ENCODE data around the gene MPPED2.

Gene MPPED2

GRCh38 chr11:30509364-30509763 is 76.8 kb downstream of the MPPED2 start:
- no peaks in the 10 kb centered on the region for H3K9me3 ChIP-seq
- H3K27me3 ChIP-seq = no peaks in the 10 kb centered on the region
- no peak overlapping the region for H3K4me3 ChIP-seq
- H3K4me1 ChIP-seq = no peaks in the 10 kb centered on the region
- H3K27ac ChIP-seq = no peak overlapping the region
- no peaks in the 10 kb centered on the region for H3K36me3 ChIP-seq
- intact Hi-C loops (cut with DNase I; ENCODE audit: low total_unique reads) = no loop called here
- no peak for DNase-seq
- no peak for TF ChIP-seq CTCF (IDR thresholded peaks at IDR 0.05)

GRCh38 chr11:30508594-30508993 is 77.6 kb downstream of the MPPED2 start:
- intact Hi-C loops (cut with DNase I; ENCODE audit: low total_unique reads) = no loop called here
- TF ChIP-seq CTCF (IDR thresholded peaks at IDR 0.05) = no peak
- Histone ChIP-seq H3K9me3 (no peaks in the 10 kb centered on the region), H3K27ac (no peak overlapping the region), H3K36me3 (no peaks in the 10 kb centered on the region), H3K4me3 (no peak overlapping the region), H3K27me3 (no peaks in the 10 kb centered on the region), H3K4me1 (no peaks in the 10 kb centered on the region)
- DNase-seq = no peak

GRCh38 chr11:30505603-30506002 is 80.5 kb downstream of the MPPED2 start:
- no peak overlapping the region for H3K27ac ChIP-seq
- H3K9me3 ChIP-seq = no peaks in the 10 kb centered on the region
- H3K27me3 ChIP-seq = no peaks in the 10 kb centered on the region
- H3K36me3 ChIP-seq = no peaks in the 10 kb centered on the region
- no peaks in the 10 kb centered on the region for H3K4me1 ChIP-seq
- no peak overlapping the region for H3K4me3 ChIP-seq
- TF ChIP-seq CTCF (IDR thresholded peaks at IDR 0.05) = no peak
- intact Hi-C loops (cut with DNase I; ENCODE audit: low total_unique reads) = no loop called here
- DNase-seq = no peak

GRCh38 chr11:30504468-30504867 is 81.7 kb downstream of the MPPED2 start:
- Histone ChIP-seq H3K9me3 (no peaks in the 10 kb centered on the region), H3K4me1 (no peaks in the 10 kb centered on the region), H3K27ac (no peak overlapping the region), H3K27me3 (no peaks in the 10 kb centered on the region), H3K36me3 (no peaks in the 10 kb centered on the region), H3K4me3 (no peak overlapping the region)
- no peak for TF ChIP-seq CTCF (IDR thresholded peaks at IDR 0.05)
- no peak for DNase-seq
- intact Hi-C loops (cut with DNase I; ENCODE audit: low total_unique reads) = no loop called here

GRCh38 chr11:30503156-30503555 is 83.0 kb downstream of the MPPED2 start:
- intact Hi-C loops (cut with DNase I; ENCODE audit: low total_unique reads) = no loop called here
- no peak overlapping the region for H3K4me3 ChIP-seq
- no peak for DNase-seq
- H3K27ac ChIP-seq = no peak overlapping the region
- H3K4me1 ChIP-seq = no peaks in the 10 kb centered on the region
- no peaks in the 10 kb centered on the region for H3K36me3 ChIP-seq
- no peaks in the 10 kb centered on the region for H3K9me3 ChIP-seq
- H3K27me3 ChIP-seq = no peaks in the 10 kb centered on the region
- TF ChIP-seq CTCF (IDR thresholded peaks at IDR 0.05) = no peak

GRCh38 chr11:30502305-30502704 is 83.8 kb downstream of the MPPED2 start:
- intact Hi-C loops (cut with DNase I; ENCODE audit: low total_unique reads) = no loop called here
- Histone ChIP-seq H3K36me3 (no peaks in the 10 kb centered on the region), H3K4me1 (no peaks in the 10 kb centered on the region), H3K27me3 (no peaks in the 10 kb centered on the region), H3K9me3 (no peaks in the 10 kb centered on the region), H3K27ac (no peak overlapping the region), H3K4me3 (no peak overlapping the region)
- no peak for DNase-seq
- no peak for TF ChIP-seq CTCF (IDR thresholded peaks at IDR 0.05)

Data from tibial artery (tissue), 4 donors.